ENCODE measurements around the gene TMEM63C.

- TF ChIP-seq, protein P1, sequence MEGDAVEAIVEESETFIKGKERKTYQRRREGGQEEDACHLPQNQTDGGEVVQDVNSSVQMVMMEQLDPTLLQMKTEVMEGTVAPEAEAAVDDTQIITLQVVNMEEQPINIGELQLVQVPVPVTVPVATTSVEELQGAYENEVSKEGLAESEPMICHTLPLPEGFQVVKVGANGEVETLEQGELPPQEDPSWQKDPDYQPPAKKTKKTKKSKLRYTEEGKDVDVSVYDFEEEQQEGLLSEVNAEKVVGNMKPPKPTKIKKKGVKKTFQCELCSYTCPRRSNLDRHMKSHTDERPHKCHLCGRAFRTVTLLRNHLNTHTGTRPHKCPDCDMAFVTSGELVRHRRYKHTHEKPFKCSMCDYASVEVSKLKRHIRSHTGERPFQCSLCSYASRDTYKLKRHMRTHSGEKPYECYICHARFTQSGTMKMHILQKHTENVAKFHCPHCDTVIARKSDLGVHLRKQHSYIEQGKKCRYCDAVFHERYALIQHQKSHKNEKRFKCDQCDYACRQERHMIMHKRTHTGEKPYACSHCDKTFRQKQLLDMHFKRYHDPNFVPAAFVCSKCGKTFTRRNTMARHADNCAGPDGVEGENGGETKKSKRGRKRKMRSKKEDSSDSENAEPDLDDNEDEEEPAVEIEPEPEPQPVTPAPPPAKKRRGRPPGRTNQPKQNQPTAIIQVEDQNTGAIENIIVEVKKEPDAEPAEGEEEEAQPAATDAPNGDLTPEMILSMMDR (optimal IDR thresholded peaks at IDR 0.05 in 1 of 3, IDR thresholded peaks at IDR 0.05 in 1 of 3, conservative IDR thresholded peaks at IDR 0.05 in 1 of 3; ENCODE audit: extremely low read depth in 1 of 3, insufficient read depth in 2 of 3, low read length in 3 of 3), result no peak
- TF ChIP-seq EZH2 (IDR thresholded peaks at IDR 0.05; ENCODE audit: low read length), result no peak
Observed at GRCh38 chr14:77236814-77237213, 55.2 kb downstream of the TMEM63C start.
